NB4 (cell line): ENCODE data around the gene SOX13.

Experiments used
- CTCF ChIP-seq: IDR thresholded peaks from one replicate; pipeline ENCODE4 v1.5.1; 2012; ENCODE audit warnings: low read depth, low read length
- MYC ChIP-seq: IDR thresholded peaks from 2 replicates; pipeline ENCODE4 v1.6.1; 2011; ENCODE audit warnings: low read depth, low read length

- TF ChIP-seq CTCF (no peak), MYC (no peak)
Measured at GRCh38 chr1:204053893-204054292, 19.0 kb upstream of the SOX13 start.
